GM12878 (cell line): ENCODE measurements around the gene LRRTM3. TPM values are rescaled to one million over a fixed set of nuclear protein-coding genes. Genes with fewer than 3 reads are reported as not detected.

ENCODE experiments used
- ATAC-seq: fragments of 200-7000 bp; cut with Tn5 transposase; 3 replicates; pipeline ENCODE4 v1.9.1; 2020; ENCODE audit warnings: mild to moderate bottlenecking, moderate library complexity
- BruUV-seq: library from RNA; stranded (reverse); fragments of 400-500 nt; replicated peaks from 2 replicates; lab custom pipeline; 2021; lab: Mats Ljungman, UMichigan
- CTCF ChIA-PET: fragments of 300-600 bp; sonication (Branson Sonifier 250); formaldehyde crosslinking; extraction: SDS; loops from one replicate; lab custom pipeline; 2021; ENCODE audit warnings: inconsistent platforms; lab: Yijun Ruan, JAX
- POLR2A ChIA-PET: fragments of 350-600 bp; formaldehyde crosslinking; extraction: SDS; loops from one replicate; lab custom pipeline; 2021; ENCODE audit warnings: inconsistent platforms; lab: Charles Lee
- RAD21 ChIA-PET: fragments of 300-600 bp; sonication (Branson Sonifier 250); formaldehyde crosslinking; loops from one replicate; lab custom pipeline; 2023; ENCODE audit warnings: antibody characterized with exemption; ENCODE audit not compliant: unreplicated experiment; lab: Charles Lee
- SMC1A ChIA-PET: fragments of 300-600 bp; sonication (Branson Sonifier 250); formaldehyde crosslinking; loops from one replicate; lab custom pipeline; 2023; ENCODE audit not compliant: unreplicated experiment, uncharacterized antibody; lab: Charles Lee
- DNase-seq: peaks from one replicate; pipeline ENCODE4 v3.0.0-alpha.2; 2011; ENCODE audit warnings: low read depth, low spot score
- FAIRE-seq: peaks from 3 replicates; lab custom pipeline; 2011; peaks lifted over from hg19 to GRCh38; lab: Jason Lieb, UNC
- H2AFZ ChIP-seq: 2 replicates; pipeline ENCODE4 v1.6.0; 2011; ENCODE audit warnings: low read depth, low read length, control low read depth; ENCODE audit not compliant: control insufficient read depth
- H3K27ac ChIP-seq: 2 replicates; pipeline ENCODE4 v1.5.1; 2011; ENCODE audit warnings: control low read depth; ENCODE audit not compliant: control insufficient read depth, insufficient read depth
- H3K27me3 ChIP-seq, 2 experiments: replicated peaks in 1 of 2; 2 replicates each; pipeline versions ENCODE4 v1.6.0 to v1.6.1; 2011; ENCODE audit warnings: low read length in 1 of 2; ENCODE audit not compliant: control insufficient read depth in 2 of 2, insufficient read depth in 2 of 2
- H3K36me3 ChIP-seq, 2 experiments: 2 replicates each; pipeline ENCODE4 v1.5.1; 2011; ENCODE audit warnings: low read length in 1 of 2; ENCODE audit not compliant: control insufficient read depth in 2 of 2, insufficient read depth in 2 of 2
- H3K4me1 ChIP-seq: 2 replicates; pipeline ENCODE4 v1.6.1; 2011; ENCODE audit warnings: mild to moderate bottlenecking, low read length, moderate library complexity, mixed read lengths; ENCODE audit not compliant: control insufficient read depth, insufficient read depth
- H3K4me2 ChIP-seq: 2 replicates; pipeline ENCODE4 v1.6.0; 2011; ENCODE audit warnings: control low read depth; ENCODE audit not compliant: control insufficient read depth, insufficient read depth
- H3K4me3 ChIP-seq: fragments of 200-600 bp; sonication (generic); 2 replicates; pipeline ENCODE4 v1.5.1; 2016
- H3K79me2 ChIP-seq: 2 replicates; pipeline ENCODE4 v1.6.0; 2011; ENCODE audit warnings: low read length; ENCODE audit not compliant: control insufficient read depth, insufficient read depth
- H3K9ac ChIP-seq: 2 replicates; pipeline ENCODE4 v1.8.0; 2011; ENCODE audit warnings: low read length, control low read depth, mixed read lengths; ENCODE audit not compliant: control insufficient read depth, insufficient read depth
- H3K9me3 ChIP-seq: replicated peaks from 3 replicates; pipeline ENCODE4 v1.5.1; 2011; ENCODE audit warnings: mild to moderate bottlenecking, low read length; ENCODE audit not compliant: control insufficient read depth, insufficient read depth
- H4K20me1 ChIP-seq: 2 replicates; pipeline ENCODE4 v1.6.0; 2011; ENCODE audit not compliant: control insufficient read depth, insufficient read depth
- CREB1 ChIP-seq: IDR thresholded peaks from 2 replicates; pipeline ENCODE4 v1.6.1; 2012; ENCODE audit warnings: low read depth, mild to moderate bottlenecking, inconsistent platforms
- CREM ChIP-seq: IDR thresholded peaks from 2 replicates; pipeline ENCODE4 v1.6.1; 2014; ENCODE audit warnings: antibody characterized with exemption, low read depth
- DPF2 ChIP-seq: fragments of 450-650 bp; IDR thresholded peaks from 2 replicates; pipeline ENCODE4 v1.6.1; 2017; ENCODE audit warnings: mild to moderate bottlenecking
- EED ChIP-seq: sonication (generic); IDR thresholded peaks from 2 replicates; pipeline ENCODE4 v1.6.1; 2016; ENCODE audit warnings: antibody characterized with exemption, low read depth
- IKZF1 ChIP-seq: fragments of 450-650 bp; conservative IDR thresholded peaks from 2 replicates; pipeline ENCODE4 v1.6.1; 2017; ENCODE audit warnings: antibody characterized with exemption, mild to moderate bottlenecking
- JUNB ChIP-seq: IDR thresholded peaks from 2 replicates; pipeline ENCODE4 v1.6.1; 2016; ENCODE audit warnings: antibody characterized with exemption, mild to moderate bottlenecking
- NR2C1 ChIP-seq: fragments of 450-650 bp; IDR thresholded peaks from 2 replicates; pipeline ENCODE4 v1.6.1; 2017; ENCODE audit warnings: antibody characterized with exemption, mild to moderate bottlenecking, moderate library complexity
- NR2F1 ChIP-seq: fragments of 450-650 bp; conservative IDR thresholded peaks from 2 replicates; pipeline ENCODE4 v1.6.1; 2017; ENCODE audit warnings: mild to moderate bottlenecking
- POU2F2 ChIP-seq: IDR thresholded peaks from 3 replicates; pipeline ENCODE4 v1.6.1; 2011; ENCODE audit warnings: low read depth, mild to moderate bottlenecking, low read length, borderline replicate concordance
- SP1 ChIP-seq: IDR thresholded peaks from one replicate; pipeline ENCODE4 v1.6.1; 2011; ENCODE audit warnings: low read depth, low read length
- SUZ12 ChIP-seq: fragments of 200-600 bp; sonication (generic); IDR thresholded peaks from one replicate; pipeline ENCODE4 v1.6.1; 2018; ENCODE audit warnings: antibody characterized with exemption, mild to moderate bottlenecking; ENCODE audit not compliant: unreplicated experiment
- ZSCAN29 ChIP-seq: fragments of 450-650 bp; IDR thresholded peaks from 2 replicates; pipeline ENCODE4 v1.6.1; 2017; ENCODE audit warnings: mild to moderate bottlenecking, moderate library complexity
- WGBS: methylation state at CpG from one replicate; pipeline ENCODE4 v1.1.6; 2016; ENCODE audit warnings: low lambda C conversion rate; ENCODE audit not compliant: insufficient replicate concordance, insufficient coverage; ENCODE audit errors: missing lambda C conversion rate; 5-methylcytosine and 5-hydroxymethylcytosine counted together
- in situ Hi-C: fragments of 300-500 bp; cut with MboI; formaldehyde crosslinking; loops from 9 replicates; pipeline ENCODE4 v1.14.3; 2018; ENCODE audit warnings: mixed read lengths
- intact Hi-C: fragments of 100-400 bp; cut with micrococcal nuclease; formaldehyde crosslinking; loops from one replicate; pipeline ENCODE4 v1.14.2; 2022; ENCODE audit not compliant: unreplicated experiment
- polyA plus RNA-seq, 11 experiments: library from polyadenylated mRNA; depleted of rRNA in 4 of 11; unstranded in 6 of 11; stranded (reverse) in 5 of 11; fragments of >200 nt; fragmentation: Nextera tagmentation in 4 of 11; fragmentation: Illumina TruSeq in 1 of 11; extraction: Ambion mirVana in 4 of 11; extraction: Trizol in 1 of 11; gene quantifications; 1 replicate in 1 of 11; 2 replicates in 10 of 11; pipeline versions ENCODE4 v1.2.1 to v1.2.3, GENCODE V29; 2011 to 2016; ENCODE audit warnings: inconsistent platforms in 2 of 11, missing spikeins in 2 of 11, low read depth in 1 of 11
- total RNA-seq, 4 experiments: library from RNA; depleted of rRNA in 3 of 4; stranded (reverse); fragments of >200 nt in 3 of 4; fragmentation: Illumina TruSeq in 1 of 4; extraction: Trizol in 1 of 4; gene quantifications; 2 replicates each; pipeline versions ENCODE4 v1.2.1 to v1.2.3, GENCODE V29; 2013 to 2021
- TF ChIP-seq, protein P1 (sequence below): fragments of 450-650 bp; conservative IDR thresholded peaks from 2 replicates; pipeline ENCODE4 v1.6.1; 2017; ENCODE audit warnings: mild to moderate bottlenecking, moderate library complexity
- TF ChIP-seq, protein P2 (sequence below): IDR thresholded peaks from 2 replicates; pipeline ENCODE4 v1.6.1; 2012; ENCODE audit warnings: low read depth, low read length, improper control_type of control experiment
- TF ChIP-seq, protein P3 (sequence below): IDR thresholded peaks from 2 replicates; pipeline ENCODE4 v1.6.1; 2012; ENCODE audit warnings: low read depth, low read length, improper control_type of control experiment
- TF ChIP-seq, protein P4 (sequence below): fragments of 450-650 bp; IDR thresholded peaks from 2 replicates; pipeline ENCODE4 v1.6.1; 2017; ENCODE audit warnings: mild to moderate bottlenecking, moderate library complexity

Gene LRRTM3
- total and polyA plus RNA-seq, 10 of the 15 experiments (the other 5 are each of a cell fraction or from before 2014, with no cell fraction given): not detected

DNA sequence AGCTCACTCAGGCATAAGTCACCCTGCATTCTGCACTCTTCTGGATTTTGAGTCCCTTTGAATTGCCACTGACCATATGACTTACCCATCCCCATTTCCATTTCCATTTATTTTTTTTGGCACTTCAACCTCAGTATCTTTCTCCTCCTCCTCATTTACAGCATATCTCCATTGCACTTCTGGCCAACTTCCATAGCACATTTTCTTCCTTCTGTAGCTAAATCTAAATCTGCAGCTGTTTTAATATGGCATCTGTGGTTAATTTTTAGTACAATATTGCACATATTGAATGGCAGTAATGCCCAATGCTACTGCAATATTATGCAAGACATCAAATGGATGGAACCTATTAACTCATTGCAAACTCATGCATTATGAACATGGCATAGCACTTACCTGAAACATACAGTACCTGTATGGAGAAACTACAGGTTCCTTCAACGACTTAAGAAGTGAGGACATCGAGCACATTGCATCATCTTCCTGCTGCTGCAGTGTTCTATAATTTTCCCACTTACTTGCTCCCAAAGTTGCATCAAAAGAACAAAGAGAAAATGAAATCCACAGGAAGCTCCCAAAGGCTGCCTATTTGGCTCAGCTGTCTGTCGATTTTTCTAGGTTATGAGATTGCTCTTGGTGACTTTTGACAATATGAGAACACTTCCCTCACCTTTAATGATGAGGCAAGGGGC, 55.7 kb downstream of the LRRTM3 start:
- 2% methylated on average over 3 of the region's 3 CpGs for WGBS
- CTCF ChIA-PET: interaction anchor here (0.9 kb wide), 1 partner anchor 8 kb away, joined by 3 read pairs; no protein-coding TSS in a partner anchor
- H2AFZ ChIP-seq: no peak overlapping the region
- TF ChIP-seq NR2C1: no peak
- TF ChIP-seq EED: no peak
- TF ChIP-seq SUZ12: no peak
- TF ChIP-seq, protein P1, sequence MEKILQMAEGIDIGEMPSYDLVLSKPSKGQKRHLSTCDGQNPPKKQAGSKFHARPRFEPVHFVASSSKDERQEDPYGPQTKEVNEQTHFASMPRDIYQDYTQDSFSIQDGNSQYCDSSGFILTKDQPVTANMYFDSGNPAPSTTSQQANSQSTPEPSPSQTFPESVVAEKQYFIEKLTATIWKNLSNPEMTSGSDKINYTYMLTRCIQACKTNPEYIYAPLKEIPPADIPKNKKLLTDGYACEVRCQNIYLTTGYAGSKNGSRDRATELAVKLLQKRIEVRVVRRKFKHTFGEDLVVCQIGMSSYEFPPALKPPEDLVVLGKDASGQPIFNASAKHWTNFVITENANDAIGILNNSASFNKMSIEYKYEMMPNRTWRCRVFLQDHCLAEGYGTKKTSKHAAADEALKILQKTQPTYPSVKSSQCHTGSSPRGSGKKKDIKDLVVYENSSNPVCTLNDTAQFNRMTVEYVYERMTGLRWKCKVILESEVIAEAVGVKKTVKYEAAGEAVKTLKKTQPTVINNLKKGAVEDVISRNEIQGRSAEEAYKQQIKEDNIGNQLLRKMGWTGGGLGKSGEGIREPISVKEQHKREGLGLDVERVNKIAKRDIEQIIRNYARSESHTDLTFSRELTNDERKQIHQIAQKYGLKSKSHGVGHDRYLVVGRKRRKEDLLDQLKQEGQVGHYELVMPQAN: no peak
- no peak for TF ChIP-seq ZSCAN29
- TF ChIP-seq, protein P2, sequence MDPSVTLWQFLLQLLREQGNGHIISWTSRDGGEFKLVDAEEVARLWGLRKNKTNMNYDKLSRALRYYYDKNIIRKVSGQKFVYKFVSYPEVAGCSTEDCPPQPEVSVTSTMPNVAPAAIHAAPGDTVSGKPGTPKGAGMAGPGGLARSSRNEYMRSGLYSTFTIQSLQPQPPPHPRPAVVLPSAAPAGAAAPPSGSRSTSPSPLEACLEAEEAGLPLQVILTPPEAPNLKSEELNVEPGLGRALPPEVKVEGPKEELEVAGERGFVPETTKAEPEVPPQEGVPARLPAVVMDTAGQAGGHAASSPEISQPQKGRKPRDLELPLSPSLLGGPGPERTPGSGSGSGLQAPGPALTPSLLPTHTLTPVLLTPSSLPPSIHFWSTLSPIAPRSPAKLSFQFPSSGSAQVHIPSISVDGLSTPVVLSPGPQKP: no peak
- TF ChIP-seq, protein P3, sequence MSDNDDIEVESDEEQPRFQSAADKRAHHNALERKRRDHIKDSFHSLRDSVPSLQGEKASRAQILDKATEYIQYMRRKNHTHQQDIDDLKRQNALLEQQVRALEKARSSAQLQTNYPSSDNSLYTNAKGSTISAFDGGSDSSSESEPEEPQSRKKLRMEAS: no peak
- TF ChIP-seq NR2F1: no peak
- no peak for TF ChIP-seq CREB1
- TF ChIP-seq, protein P4, sequence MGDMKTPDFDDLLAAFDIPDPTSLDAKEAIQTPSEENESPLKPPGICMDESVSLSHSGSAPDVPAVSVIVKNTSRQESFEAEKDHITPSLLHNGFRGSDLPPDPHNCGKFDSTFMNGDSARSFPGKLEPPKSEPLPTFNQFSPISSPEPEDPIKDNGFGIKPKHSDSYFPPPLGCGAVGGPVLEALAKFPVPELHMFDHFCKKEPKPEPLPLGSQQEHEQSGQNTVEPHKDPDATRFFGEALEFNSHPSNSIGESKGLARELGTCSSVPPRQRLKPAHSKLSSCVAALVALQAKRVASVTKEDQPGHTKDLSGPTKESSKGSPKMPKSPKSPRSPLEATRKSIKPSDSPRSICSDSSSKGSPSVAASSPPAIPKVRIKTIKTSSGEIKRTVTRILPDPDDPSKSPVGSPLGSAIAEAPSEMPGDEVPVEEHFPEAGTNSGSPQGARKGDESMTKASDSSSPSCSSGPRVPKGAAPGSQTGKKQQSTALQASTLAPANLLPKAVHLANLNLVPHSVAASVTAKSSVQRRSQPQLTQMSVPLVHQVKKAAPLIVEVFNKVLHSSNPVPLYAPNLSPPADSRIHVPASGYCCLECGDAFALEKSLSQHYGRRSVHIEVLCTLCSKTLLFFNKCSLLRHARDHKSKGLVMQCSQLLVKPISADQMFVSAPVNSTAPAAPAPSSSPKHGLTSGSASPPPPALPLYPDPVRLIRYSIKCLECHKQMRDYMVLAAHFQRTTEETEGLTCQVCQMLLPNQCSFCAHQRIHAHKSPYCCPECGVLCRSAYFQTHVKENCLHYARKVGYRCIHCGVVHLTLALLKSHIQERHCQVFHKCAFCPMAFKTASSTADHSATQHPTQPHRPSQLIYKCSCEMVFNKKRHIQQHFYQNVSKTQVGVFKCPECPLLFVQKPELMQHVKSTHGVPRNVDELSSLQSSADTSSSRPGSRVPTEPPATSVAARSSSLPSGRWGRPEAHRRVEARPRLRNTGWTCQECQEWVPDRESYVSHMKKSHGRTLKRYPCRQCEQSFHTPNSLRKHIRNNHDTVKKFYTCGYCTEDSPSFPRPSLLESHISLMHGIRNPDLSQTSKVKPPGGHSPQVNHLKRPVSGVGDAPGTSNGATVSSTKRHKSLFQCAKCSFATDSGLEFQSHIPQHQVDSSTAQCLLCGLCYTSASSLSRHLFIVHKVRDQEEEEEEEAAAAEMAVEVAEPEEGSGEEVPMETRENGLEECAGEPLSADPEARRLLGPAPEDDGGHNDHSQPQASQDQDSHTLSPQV: no peak
- TF ChIP-seq SP1: no peak
- no peak for TF ChIP-seq DPF2
- no peak for TF ChIP-seq POU2F2
- no peak for TF ChIP-seq CREM
- TF ChIP-seq JUNB: no peak
- no peak for TF ChIP-seq IKZF1

More for the DNA sequence above, 55.7 kb downstream of the LRRTM3 start:
- ATAC-seq (no peak), FAIRE-seq (no peak), DNase-seq (no peak)
- Histone ChIP-seq H3K27me3 (no peaks in the 10 kb centered on the region), H3K9me3 (no peaks in the 10 kb centered on the region), H3K27ac (no peak overlapping the region), H3K36me3 (no peaks in the 10 kb centered on the region), H4K20me1 (no peaks in the 10 kb centered on the region), H3K4me3 (no peak overlapping the region), H3K4me1 (no peaks in the 10 kb centered on the region), H3K9ac (no peak overlapping the region), H3K79me2 (no peaks in the 10 kb centered on the region), H3K4me2 (no peak overlapping the region)
- ChIA-PET SMC1A (interaction anchor here (0.6 to 2.0 kb wide), 5 partner anchors 12 to 167 kb away, joined by 3 to 10 read pairs (median 4); no protein-coding TSS in a partner anchor), RAD21 (interaction anchor here (0.7 kb wide), 1 partner anchor 1714 kb away, joined by 3 read pairs; no protein-coding TSS in a partner anchor), POLR2A (no interaction called here)
- in situ Hi-C loops (no loop called here), intact Hi-C loops (no loop called here)
- no TSS peak for BruUV-seq
